GM03348 (cell line): Measurements from ENCODE around the gene MALRD1.

ENCODE experiments used
- DNase-seq: peaks from one replicate; pipeline ENCODE4 v3.0.0; 2012; ENCODE audit warnings: low spot score

Gene MALRD1

GRCh38 chr10:19048489-19048888, at the start of gene MALRD1:
MALRD1 (plus strand) TSS chr10:19048801; CDS start chr10:19048939, 138 bp downstream.
- DNase-seq, result no peak

GRCh38 chr10:19003341-19003740, 45.3 kb upstream of the MALRD1 start:
- DNase-seq, result no peak

DNA sequence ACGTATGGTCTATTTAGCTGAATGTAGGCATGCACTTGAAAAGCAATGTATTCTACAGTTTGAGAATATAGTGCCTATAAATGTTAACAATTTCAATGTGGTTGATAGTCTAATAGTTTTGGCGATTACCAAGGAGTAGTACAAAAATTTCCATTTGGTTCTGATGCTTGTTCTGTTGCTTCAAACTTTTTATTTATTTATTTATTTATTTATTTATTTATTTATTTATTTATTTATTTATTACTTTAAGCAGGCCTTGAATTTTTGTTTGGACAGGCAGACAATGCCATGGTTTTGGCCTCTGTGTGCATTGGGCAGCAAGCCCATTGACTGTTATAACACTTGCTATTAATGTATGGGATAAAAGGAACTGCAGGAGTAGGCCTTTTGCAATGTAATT, 36.5 kb upstream of the MALRD1 start:
- DNase-seq, result no peak

DNA sequence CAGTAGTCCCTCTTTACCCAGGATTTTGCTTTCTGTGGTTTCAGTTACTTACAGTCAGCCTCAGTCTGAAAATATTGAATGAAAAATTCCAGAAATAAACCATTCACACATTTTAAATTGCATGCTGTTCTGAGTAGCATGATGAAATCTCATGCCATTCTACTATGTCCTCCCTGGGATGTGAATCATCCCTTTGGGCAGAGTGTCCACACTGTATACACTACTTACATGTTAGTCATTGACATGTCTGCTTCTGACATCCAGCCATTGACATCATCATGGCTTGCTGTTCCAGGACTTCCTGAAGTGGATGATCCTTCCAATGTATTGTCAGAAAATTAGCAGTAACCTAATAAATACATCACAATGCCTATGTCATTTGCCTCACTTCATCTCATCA, 34.6 kb upstream of the MALRD1 start:
- peak; percentile 18 for DNase-seq

- DNase-seq, result no peak
Observed at GRCh38 chr10:19014498-19014897, 34.1 kb upstream of the MALRD1 start.

DNA sequence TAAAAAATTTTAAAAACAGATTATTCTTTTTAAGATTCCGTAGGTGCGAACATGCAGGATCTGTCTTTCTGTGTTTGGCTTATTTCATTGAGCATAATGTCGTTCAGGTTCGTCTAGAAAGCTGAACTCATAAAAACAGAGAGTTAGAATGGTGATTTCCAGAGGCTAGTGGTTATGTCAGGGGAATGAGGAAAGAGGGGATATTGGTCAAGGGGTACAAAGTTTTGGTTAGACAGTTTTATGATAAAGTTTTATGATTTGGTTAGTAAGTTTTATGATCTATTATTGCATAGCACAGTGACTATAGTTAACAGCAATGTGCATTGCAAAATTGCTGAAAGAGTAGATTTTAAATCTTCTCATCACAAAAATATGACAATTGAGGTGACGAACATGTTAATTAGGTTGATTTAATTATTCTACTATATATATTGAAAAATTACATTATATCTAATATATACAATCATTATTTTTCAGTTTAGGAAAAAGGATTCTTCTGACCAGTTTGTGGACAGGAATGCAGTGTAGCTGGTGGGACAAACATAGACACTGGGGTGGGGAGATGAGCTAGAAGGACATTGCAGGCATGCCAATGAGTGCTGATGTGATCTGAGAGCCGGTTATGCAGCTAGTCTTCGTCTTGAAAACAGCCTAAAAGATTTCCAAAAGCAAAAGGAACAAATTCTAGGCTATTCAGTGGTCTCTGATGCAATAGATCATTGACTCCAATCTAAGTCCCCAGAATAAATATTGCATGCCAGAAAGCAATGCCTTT, 31.3 kb upstream of the MALRD1 start:
- DNase-seq, result no peak

- no peak for DNase-seq
Observed at GRCh38 chr10:19021162-19021561, 27.4 kb upstream of the MALRD1 start.

- no peak for DNase-seq
Observed at GRCh38 chr10:19024611-19025010, 24.0 kb upstream of the MALRD1 start.

DNA sequence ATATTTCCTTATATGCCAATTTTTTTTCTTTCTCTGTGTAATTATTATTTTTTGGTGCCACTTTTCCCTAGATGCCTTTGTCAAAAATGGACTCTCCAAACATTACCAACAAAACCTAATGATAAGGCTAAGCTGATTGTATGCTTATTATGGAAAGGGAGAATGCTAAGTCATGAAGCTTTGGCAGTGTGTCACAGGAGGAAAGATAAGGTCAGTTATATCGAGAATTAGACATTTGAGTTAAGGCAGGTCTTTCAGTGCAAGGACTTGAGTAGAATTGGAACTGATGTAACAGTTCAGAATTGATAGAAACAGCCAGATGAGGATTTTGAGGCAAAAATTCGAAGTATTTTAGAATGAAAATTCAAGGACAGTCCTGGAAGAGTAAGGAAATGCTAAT, 16.8 kb upstream of the MALRD1 start:
- DNase-seq, result no peak

DNA sequence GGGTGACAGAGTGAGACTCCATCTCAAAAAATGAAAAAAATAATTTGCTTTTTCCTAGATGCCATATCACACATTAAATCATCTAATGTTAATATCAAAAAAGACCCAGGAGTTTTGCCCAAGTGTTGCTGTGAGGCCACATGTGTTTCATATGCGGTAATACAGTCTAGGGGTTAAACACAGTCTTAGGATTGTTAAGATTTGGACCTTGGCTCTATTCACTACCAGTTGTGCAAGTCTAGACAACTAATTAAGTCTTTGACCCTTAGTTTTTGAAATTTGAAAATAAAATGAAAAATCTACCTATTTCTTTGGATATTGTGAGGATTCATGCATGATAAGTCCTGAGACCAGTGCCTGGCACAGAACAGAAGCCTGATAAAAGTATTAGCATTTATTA, 14.9 kb upstream of the MALRD1 start:
- DNase-seq, result no peak

DNA sequence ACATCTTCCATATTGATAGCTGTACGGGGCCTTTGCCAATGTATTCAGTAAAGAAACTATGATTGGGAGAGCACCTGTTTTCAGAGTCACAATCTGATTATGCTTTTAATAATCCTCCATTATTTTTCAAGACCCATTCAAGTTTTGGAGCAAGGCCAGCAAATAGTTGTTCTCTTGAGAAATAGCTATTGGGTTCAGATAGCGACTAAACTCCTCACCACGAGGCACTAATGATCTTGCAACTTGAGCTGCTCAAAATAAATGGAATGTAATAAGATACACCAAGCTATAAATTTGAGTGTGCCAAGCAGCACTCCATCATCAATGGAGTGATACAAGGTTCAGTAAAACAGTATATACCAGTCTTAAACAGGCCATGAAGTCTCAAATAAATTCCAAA, 7.4 kb upstream of the MALRD1 start:
- DNase-seq, result no peak

GRCh38 chr10:19043431-19043830, 5.2 kb upstream of the MALRD1 start:
- no peak for DNase-seq

- no peak for DNase-seq
Observed at GRCh38 chr10:19046679-19047078, 1.9 kb upstream of the MALRD1 start.

GRCh38 chr10:19048891-19049290, 290 bp downstream of the MALRD1 start:
- no peak for DNase-seq

DNA sequence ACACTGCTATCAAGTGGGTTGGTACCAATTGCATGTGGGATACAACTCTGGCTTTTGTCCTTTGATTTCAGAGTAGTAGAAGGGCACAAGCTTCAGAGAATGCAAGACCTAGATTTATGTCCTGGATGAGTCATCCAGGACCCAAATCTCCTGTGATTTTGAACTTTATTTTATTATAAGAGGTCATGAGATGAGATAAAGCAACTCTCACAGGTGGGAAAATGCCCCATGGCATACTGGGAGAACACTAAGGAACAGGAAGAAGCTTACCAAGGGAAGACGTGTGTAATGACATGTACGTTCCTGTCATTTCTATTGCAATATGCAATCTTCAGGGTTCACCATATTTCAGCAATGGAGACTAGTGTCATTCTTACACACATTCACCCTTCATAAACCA, 966 bp downstream of the MALRD1 start:
- DNase-seq, result no peak

DNA sequence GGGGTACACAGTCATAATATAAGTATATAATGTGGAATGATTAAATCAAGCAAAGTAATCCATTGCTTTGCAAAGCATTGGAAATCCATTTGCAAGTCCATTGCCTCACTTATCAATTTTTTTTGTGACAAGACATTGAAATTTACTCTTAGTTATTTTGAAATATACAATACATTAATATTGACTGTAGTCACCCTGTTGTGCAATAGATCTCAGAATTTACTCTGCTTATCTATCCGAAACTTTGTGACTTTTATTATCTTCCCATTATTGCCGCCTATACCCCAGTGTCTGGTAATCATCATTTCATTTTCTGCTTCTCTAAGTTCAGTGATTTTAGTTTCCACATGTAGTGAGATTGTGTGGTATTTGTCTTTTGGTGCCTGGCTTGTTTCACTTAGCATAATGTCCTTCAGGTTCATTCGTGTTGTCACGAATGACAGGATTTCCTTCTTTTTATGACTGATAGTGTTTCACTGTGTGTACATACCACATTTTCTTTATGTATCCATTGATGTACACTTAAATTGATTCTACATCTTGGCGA, 5.8 kb downstream of the MALRD1 start:
- no peak for DNase-seq

- no peak for DNase-seq
Observed at GRCh38 chr10:19058046-19058445, 9.4 kb downstream of the MALRD1 start.

- DNase-seq, result no peak
Observed at GRCh38 chr10:19063986-19064385, 15.4 kb downstream of the MALRD1 start.

GRCh38 chr10:19071946-19072345, 23.3 kb downstream of the MALRD1 start:
- DNase-seq, result no peak

GRCh38 chr10:19077276-19077675, 28.7 kb downstream of the MALRD1 start:
- no peak for DNase-seq

DNA sequence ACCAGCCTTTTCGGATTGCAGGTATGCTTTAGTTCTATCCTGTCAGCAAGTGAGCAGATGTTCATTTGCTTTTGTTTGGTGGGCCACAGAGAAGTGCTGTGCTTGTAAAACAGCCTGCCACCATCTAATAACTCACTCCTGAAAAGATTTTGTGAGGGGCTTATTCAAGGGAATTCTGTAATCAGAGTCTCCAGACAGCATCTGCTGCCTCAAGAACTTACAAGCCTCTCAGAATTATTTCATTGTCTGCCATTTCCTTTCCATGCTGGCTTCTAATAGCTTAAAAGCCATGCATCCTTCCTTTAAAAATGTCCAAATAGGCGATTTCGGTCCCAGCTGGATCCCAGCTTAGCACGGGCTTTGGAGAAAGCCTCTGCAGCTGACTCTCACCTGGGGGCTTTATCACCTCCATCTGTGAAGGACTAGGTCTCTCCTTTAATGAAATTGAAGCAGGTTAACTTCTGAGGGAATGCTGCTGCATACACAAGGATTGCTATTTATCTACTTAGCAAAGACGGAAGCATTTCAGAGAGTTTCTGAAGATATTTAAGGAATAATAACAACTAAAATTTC, 48.0 kb downstream of the MALRD1 start:
- DNase-seq, result no peak

DNA sequence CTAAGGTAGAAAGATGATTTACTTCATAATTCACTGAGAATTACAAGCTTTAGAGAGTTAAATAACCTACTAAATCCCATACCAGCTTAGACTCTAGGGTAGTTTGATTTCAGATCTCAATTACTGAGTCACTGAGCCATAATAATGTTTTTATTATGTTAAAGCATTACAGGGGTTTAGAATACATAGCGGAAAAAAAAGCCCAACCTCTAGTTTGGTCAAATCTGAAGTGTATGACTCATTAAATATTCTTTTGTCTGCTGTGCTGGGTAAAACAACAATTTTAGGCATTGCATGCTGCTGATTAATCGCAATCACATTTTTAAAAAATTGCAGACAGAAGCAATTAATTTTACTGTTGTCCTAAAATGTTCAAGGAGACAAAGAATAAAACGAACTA, 48.5 kb downstream of the MALRD1 start:
- no peak for DNase-seq

DNA sequence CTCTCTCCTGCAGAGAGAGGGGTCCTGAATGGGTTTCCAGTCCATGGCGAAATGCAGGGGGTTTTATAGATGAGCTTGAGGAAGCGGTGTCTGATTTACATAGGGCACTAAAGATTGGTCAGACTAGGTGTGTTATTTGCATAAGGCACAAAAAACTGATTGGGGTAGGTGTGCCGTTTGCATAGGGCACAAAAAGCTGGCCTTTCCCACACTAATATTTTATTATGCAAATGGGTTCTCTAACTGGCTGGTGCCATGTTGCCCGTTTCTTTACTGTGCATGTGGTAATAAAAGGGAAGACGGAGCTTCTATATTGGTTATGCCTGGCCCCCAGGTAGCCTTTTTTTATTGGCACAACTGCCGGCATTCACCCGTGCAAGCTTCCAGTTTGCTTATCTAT, 50.2 kb downstream of the MALRD1 start:
- no peak for DNase-seq

DNA sequence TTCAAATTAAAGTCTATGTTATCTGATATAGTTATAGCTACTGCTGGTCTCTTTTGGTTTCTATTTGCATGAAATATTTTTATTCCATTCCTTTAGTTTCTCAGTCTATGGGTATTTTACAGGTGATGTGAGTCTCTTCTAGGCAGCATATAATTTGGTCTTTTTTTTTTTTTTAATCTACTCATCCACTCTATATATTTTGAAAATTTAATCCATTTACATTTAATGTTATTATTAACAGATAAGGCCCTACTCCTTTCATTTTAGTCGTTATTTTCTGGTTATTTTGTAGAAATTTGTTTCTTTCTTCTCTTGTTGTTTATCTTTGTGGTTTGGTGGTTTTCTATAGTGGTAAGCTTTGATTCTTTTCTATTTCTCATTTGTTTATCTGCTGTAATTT, 58.8 kb downstream of the MALRD1 start:
- no peak for DNase-seq
